NK-92 (cell line): ENCODE data around the gene LNPEP.
"Not testable (repeated sequence)": the region's sequence is repeated elsewhere in the genome, so short reads cannot be mapped to it uniquely, and the experiment has no call there.

Experiments used
- DNase-seq: peaks from one replicate; lab custom pipeline; 2025; ENCODE audit not compliant: unreplicated experiment; lab: John Stamatoyannopoulos, UW

LNPEP gene

DNA sequence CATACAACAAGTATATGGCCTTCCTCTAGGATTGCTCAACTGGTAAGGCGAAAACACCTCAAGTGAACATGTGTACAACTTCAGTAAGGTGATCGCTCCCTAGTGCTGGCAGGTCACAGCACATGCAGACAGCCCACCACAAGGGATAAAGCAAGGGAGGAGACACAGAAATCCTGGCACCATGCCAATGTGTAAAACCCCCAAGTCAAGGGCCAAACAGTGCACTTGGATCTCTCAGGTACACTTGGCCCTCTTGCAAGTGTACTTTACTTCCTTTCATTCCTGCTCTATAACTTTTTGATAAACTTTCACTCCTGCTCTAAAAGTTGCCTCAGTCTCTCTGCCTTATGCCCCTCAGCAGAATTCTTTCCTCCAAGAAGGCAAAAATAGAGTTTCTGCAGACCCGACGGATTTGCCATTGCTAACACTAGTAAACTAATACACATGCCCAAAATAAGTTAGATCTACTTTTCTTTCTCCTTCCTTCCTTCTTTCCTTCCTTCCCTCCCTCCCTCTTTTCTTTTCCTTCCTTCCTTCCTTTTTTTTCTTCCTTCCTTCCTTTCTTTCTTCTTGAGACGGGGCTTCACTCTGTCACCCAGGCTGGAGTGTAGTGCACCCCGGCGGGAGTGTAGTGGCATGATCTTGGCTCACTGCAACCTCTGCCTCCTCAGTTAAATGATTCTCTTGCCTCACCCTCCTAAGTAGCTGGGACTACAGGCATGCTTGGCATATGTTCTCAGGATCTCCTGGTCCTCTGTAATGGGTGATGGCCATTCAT, 6.8 kb upstream of the LNPEP start:
- DNase-seq, result no peak

- no peak for DNase-seq
Measured at GRCh38 chr5:96930058-96930457, 5.8 kb upstream of the LNPEP start.

DNA sequence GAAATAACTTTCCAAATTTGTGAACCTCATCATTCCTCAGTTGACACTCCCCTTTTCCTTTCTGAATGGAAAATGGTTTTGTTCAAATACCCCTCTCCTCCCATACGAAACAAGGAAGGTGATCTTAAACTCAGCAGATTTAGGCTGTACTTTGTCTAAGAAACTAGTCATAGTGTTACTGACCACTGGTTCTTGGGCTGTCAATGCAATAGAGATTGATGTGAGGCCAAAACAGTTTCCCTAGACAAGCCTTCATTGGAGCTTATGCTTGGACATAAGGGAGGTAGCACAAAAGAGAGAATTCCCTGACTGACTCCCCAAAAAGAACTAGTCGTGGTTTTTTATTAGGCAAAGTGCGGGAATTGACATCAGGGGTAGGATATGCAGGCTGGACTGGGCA, 5.3 kb upstream of the LNPEP start:
- DNase-seq, result no peak

DNA sequence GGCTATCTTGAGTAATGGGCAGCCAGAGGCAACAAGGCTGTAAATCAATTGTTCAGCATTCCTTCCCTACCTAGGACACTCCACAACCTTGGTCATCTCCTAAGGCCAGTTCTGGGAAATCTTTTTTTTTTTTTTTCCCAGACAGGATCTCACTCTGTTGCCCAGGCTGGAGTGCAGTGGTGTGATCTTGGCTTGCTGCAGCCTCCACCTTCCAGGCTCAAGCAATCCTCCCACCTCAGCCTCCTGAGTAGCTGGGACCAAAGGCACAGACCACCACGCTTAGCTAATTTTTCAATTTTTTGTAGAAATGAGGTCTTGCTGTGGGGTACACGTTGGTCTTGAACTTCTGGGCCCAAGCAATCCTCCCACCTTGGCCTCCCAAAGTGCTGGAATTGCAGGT, 4.8 kb upstream of the LNPEP start:
- DNase-seq, result not testable (repeated sequence)

- no peak for DNase-seq
Measured at GRCh38 chr5:96931605-96932004, 4.3 kb upstream of the LNPEP start.

DNA sequence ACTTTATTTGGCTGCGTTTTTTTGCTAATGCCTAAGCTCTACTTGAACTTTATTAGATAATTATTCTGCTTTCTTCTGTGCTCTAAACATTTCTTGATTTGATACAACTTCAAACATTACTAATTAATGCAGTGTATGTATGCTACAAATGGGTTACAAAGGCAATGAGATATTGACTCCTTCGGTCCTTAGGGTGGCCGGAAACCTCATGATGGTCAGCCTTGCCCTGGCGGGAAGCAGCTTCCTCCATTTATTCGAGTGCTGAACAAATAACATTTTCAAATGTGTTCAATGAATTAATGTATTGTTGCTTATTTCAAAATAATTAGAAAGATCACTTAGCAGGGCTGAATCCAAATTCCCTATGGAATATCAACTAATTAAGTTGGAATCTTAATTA, 3.9 kb upstream of the LNPEP start:
- no peak for DNase-seq

DNA sequence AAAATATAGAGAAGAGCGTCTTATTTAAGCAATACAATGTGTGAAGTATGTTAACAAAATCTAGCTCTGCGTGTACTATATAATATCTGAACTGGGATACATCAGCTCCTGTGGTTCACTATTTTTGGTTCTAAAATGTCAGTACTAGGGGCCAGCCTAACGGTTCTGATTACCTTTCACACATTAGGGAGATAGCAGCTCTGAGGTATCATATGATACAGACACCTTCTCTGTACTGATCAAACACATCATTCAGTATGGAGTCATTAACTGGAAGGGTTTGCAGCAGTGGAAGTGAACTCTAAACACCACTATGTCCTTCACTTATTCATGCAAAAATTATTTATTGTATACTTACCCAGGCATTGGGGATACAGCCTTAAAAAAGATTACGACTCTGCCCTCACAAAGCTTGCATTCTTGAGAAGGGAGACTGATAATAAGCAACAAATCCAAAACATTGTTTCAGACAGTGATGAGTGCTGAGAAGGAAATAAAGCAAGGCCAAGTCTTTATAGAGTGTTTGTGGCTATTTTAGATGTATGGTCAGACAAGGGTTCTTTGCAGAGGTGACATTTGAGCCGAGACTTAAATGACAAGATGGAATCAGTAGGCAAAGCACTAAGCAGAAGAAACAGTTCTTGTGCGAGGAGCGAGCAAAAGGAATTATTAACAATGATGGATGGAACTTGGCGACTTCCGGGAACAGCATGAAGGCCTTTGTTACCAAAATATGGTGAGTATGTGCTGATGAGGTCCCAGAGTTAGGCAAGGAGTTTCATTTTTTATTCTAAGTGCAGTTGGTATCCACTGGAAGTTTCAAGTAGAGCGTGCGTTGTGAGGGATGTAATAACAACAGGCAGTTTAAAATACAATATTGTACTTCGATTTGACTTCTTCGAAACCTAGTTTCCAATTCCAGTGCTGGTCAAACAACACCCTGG, 1.8 kb upstream of the LNPEP start:
- DNase-seq, result no peak

DNA sequence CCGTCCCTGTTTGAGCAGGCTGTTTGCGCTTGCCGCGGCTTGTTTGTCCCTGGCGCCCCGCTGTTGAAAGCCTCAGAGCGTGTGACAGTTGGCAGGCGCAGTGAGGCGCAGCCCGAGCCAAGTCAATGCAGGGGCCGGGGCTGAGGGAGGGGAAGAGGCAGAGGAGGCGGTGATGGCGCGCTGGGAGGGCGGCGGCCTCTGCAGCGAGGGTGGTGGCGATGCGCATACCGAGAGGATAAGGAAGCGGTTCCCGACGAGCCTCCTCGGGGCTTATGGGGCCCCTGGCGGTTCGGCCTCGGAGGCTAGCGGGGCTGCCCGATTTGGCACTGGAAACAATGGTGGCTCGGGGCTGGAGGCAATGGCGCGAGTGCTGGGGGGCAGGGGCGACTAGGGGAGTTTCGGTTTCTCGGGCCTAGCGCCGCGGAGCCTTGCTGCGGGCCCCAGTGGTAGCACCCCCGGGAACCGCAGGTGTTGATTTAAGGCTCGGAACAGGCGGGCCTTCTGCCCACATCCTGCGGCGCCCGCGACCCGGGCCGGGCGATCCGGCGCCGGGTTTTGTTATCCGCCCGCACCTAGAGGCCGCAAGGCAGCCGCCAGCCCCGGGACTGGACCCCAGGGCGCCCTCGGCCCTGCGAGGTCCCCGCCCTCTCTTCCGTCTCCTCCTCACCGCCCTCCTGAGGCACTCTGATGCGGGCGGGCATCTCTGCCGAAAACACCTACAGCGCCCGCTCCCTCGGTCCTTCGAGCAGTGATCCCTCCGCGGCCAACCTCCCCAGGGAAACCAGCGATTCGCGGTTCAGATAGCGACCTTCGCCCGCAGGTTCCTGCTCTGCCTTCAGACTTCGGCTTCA, 947 bp upstream of the LNPEP start:
- DNase-seq, result peak; percentile 44

GRCh38 chr5:96936431-96937320, 796 bp downstream of the LNPEP start:
- no peak for DNase-seq

DNA sequence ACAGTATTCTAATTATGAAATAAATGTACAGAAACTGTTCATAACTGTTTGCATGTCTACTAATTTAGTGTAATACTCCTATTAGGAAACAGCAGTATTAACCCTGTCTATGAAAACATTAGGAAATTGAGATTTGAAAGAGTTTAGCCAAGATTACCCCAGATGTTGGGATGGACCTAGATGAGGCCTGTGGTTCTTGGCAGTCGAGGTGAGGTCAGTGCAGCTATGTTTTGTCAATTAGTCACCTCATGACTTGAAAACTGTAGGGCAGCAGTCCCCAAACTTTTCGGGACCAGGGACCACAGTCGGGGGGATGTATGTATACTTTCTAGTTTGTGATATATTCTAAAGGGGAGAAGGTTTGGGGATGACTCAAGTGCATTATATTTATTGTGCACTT, 4.7 kb downstream of the LNPEP start:
- no peak for DNase-seq

DNA sequence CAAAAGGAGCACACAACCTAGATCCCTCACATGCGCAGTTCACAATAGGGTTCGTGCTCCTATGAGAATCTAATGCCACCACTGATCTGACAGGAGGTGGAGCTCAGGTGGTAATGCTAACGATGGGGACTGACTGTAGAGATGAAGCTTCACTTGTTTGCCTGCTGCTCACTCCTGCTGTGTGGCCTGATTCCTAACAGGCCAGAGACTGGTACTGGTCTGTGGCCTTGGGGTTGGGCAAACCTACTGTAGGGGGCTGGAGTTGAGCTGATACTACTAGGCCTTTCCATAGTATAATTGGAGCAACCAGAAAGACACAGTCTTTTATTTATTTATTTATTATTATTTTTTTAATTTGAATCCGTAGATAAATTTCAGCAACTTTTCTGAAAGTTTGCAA, 5.3 kb downstream of the LNPEP start:
- no peak for DNase-seq

DNA sequence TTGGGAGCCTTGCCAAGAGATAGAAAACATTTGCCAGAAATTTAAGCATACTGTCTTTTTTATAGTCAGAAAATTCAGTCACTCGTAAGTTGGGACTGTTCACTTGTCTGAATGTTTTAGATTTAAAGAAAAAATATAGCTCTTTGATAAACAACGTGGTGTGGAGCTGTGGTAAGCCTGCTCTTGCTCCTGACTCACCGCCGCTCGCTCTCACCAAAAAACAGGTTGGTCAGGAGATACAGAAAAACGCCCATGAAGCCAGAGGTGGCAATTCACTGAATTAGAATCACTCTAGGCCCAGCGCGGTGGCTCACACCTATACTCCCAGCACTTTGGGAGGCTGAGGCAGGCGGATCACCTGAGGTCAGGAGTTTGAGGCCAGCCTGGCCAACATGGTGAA, 6.2 kb downstream of the LNPEP start:
- no peak for DNase-seq

DNA sequence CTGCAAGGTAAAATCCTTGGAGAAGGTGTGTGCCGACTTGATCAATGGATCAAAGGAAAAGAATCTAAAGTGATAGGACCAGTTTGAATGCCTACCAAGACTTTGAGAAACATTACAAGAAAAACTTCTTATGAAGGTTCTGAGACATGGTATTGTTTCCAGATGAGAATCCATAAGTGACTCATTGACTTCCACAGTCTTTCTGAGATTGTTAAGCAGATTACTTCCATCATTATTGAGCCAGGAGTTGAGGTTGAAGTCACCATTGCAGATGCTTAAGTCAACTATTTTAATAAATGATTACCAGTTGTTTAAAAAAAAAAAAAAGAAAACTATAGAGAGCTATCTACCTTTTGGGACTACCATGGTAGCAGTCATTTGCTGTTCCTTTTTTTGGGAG, 7.0 kb downstream of the LNPEP start:
- DNase-seq, result no peak

DNA sequence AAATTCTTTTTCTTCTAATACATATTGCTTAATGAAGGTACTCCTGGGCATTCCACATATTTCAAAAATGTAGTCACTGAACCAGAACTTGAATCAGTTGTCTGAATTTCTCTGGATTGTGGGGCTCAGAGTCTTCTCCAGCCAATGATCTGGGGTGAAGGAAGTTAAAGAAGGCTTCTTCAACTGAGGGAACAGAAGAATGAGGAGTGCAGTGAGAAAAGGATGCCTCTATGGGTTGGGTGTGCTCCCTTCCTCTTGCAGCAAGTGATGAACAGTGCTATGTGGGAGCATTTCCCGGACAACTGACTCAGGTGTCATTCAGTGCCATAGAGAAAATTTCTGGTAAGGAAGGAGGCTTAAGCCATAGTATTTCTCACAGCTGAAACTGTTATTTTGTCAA, 7.9 kb downstream of the LNPEP start:
- DNase-seq, result no peak

GRCh38 chr5:96945144-96945897, 9.4 kb downstream of the LNPEP start:
- no peak for DNase-seq

GRCh38 chr5:96946381-96946780, 10.5 kb downstream of the LNPEP start:
- DNase-seq, result no peak

- no peak for DNase-seq
Measured at GRCh38 chr5:96952118-96952750, 16.4 kb downstream of the LNPEP start.

GRCh38 chr5:96952974-96953730, 17.3 kb downstream of the LNPEP start:
- DNase-seq, result no peak
